Mesothelial cell of epicardium (in vitro differentiated cells): ENCODE results near the gene ZNF398. TPM values are rescaled to one million over a fixed set of nuclear protein-coding genes. Genes with fewer than 3 reads are reported as not detected.

Experiments used
- DNase-seq, 2 experiments: peaks; one replicate each; pipeline ENCODE4 v3.0.0; 2021; ENCODE audit warnings: low spot score in 2 of 2; ENCODE audit not compliant: unreplicated experiment in 2 of 2
- H3K27ac Mint-ChIP-seq: 2 replicates; pipeline ENCODE4 v1.8.0; 2021; ENCODE audit warnings: mixed read lengths
- H3K27me3 Mint-ChIP-seq: 2 replicates; pipeline ENCODE4 v1.8.0; 2021; ENCODE audit warnings: low read depth, mixed read lengths
- H3K36me3 Mint-ChIP-seq: 2 replicates; pipeline ENCODE4 v1.8.0; 2021; ENCODE audit warnings: mixed read lengths
- H3K4me1 Mint-ChIP-seq: 2 replicates; pipeline ENCODE4 v1.8.0; 2021; ENCODE audit warnings: mixed read lengths
- H3K4me3 Mint-ChIP-seq: 2 replicates; pipeline ENCODE4 v1.8.0; 2021; ENCODE audit warnings: mild to moderate bottlenecking, moderate library complexity, mixed read lengths
- H3K9me3 Mint-ChIP-seq: 2 replicates; pipeline ENCODE4 v1.8.0; 2021; ENCODE audit warnings: mixed read lengths
- total RNA-seq: library from RNA; stranded (reverse); gene quantifications from 3 replicates; pipeline ENCODE4 v1.2.1, GENCODE V29; 2021
- TF ChIP-seq, protein P1 (sequence below): fragments of 200-600 bp; sonication (generic); IDR thresholded peaks from one replicate; pipeline ENCODE4 v1.5.0; 2021; ENCODE audit warnings: antibody characterized with exemption; ENCODE audit not compliant: unreplicated experiment

ZNF398 gene
- total RNA-seq, 1 donor from 2014 or later: 20.6 TPM

DNA sequence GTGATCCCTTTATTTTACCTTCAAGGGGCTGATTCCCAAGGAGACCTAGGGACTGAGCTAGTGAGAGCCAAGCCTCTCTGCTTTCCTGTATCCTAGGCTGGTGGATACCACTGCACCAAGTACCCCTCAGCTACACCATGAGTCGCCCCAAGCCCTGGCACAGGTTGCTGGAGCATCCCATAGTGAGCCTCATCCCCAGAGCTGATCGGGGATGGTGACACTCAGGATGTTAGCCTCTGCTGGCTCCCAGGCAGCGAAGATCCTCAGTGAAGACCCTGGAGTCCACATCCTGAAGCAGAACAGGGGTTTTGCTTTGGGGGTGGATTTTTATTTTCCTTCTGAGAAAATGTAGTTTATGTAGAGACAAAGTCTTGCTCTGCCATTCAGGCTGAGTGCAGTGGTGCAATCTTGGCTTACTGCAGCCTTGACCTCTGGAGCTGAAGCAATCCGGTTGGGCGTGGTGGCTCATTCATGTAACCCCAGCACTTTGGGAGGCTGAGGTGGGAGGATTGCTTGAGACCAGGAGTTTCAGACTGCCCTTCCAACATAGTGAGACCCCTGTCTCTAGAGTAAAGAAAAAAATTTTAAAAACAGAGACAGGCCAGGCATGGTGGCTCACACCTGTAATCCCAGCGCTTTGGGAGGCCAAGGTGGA lies 79.7 kb downstream of the ZNF398 start:
- peaks cover 22% of the 10 kb centered on the region for H3K36me3 Mint-ChIP-seq
- no peak overlapping the region for H3K27ac Mint-ChIP-seq
- TF ChIP-seq, protein P1, sequence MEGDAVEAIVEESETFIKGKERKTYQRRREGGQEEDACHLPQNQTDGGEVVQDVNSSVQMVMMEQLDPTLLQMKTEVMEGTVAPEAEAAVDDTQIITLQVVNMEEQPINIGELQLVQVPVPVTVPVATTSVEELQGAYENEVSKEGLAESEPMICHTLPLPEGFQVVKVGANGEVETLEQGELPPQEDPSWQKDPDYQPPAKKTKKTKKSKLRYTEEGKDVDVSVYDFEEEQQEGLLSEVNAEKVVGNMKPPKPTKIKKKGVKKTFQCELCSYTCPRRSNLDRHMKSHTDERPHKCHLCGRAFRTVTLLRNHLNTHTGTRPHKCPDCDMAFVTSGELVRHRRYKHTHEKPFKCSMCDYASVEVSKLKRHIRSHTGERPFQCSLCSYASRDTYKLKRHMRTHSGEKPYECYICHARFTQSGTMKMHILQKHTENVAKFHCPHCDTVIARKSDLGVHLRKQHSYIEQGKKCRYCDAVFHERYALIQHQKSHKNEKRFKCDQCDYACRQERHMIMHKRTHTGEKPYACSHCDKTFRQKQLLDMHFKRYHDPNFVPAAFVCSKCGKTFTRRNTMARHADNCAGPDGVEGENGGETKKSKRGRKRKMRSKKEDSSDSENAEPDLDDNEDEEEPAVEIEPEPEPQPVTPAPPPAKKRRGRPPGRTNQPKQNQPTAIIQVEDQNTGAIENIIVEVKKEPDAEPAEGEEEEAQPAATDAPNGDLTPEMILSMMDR: no peak
- H3K9me3 Mint-ChIP-seq: no peaks in the 10 kb centered on the region
- no peaks in the 10 kb centered on the region for H3K4me1 Mint-ChIP-seq
- no peak for DNase-seq
- peaks cover 6% of the 10 kb centered on the region for H3K27me3 Mint-ChIP-seq
- no peak overlapping the region for H3K4me3 Mint-ChIP-seq

DNA sequence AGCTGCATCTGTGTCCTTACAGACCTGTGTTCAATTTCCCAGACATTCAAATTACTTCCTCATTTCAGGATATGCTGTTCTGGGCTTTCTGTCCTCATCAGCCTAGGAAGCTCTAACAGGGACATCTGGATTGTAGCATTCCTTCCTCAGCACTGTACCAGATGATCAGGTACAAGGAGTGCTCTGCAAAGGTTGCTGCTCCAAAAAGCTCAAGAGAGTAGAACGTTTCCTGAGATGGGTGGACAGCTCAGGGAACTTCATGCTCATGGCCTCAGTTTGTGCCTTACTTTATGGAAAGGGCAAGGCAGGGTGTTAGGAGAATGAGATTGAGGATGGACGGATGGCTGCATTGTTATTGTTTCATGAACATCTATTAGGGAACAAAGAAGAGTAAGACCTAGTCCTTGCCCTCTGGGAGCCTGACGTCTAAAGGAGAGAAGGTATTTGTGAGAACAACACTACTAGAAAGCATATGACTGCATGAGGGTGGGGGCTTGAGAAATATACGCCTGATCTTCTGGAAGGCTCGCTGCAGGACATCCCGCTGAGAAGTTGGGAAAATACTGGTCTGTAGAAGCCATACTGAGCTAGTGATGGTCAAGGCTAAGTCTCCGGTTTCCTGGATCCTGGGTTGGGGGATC lies 81.7 kb downstream of the ZNF398 start:
- Mint-ChIP-seq H3K9me3 (no peaks in the 10 kb centered on the region), H3K36me3 (peaks cover 16% of the 10 kb centered on the region), H3K4me3 (no peak overlapping the region), H3K27me3 (peaks cover 6% of the 10 kb centered on the region), H3K27ac (no peak overlapping the region), H3K4me1 (no peaks in the 10 kb centered on the region)
- TF ChIP-seq, protein P1: no peak
- DNase-seq: no peak

DNA sequence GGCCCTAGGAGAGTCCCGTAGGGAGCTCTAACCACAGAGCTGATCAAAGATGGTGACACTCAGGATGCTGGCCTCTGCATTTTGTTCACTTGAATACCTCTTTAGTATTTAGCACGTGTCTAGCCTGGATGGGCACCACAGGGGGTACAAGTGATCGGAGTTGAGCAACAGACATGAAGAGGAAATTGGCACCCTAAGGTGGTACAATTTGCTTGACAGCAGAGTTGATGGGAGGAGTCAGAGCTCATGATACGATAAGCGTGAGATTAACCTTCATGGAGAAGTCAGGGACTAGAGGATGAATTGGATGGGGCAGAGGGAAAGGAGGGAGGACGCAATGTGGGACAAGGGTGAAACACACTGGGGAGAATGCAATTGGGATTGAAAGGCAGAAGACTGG lies 82.3 kb downstream of the ZNF398 start:
- DNase-seq: no peak
- Mint-ChIP-seq H3K4me1 (no peaks in the 10 kb centered on the region), H3K36me3 (peaks cover 15% of the 10 kb centered on the region), H3K27me3 (peaks cover 6% of the 10 kb centered on the region), H3K27ac (no peak overlapping the region), H3K9me3 (no peaks in the 10 kb centered on the region), H3K4me3 (no peak overlapping the region)
- TF ChIP-seq, protein P1: no peak

DNA sequence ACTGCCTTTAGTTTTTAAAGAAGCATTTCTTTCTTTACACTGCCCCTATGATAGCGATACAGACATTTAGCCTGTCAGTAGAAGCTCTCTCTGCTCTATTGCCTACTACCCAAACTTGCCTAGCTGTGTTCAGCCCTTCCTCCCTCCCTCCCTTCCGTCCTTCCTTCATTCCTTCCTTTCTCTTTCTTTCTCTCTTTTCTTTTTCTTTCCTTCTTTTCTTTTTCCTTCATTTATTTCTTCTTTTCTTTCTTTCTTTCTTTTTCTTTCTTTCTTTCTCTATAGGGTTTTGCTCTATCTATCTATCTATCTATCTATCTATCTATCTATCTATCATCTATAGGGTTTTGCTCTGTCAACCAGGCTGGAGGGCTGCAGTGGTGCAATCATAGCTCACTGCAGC lies 85.1 kb downstream of the ZNF398 start:
- DNase-seq: no peak
- Mint-ChIP-seq H3K4me3 (no peak overlapping the region), H3K36me3 (no peaks in the 10 kb centered on the region), H3K27me3 (peaks cover 12% of the 10 kb centered on the region), H3K27ac (no peak overlapping the region), H3K4me1 (no peaks in the 10 kb centered on the region), H3K9me3 (no peaks in the 10 kb centered on the region)
- TF ChIP-seq, protein P1: no peak

Other genes with a start within 250 kb of the ZNF398 start
- 164 to 169 TPM (median 164 TPM) in 3 replicates for gene PDIA4, start 118.9 kb upstream of the ZNF398 start, total RNA-seq
- 10.9 to 12.1 TPM (median 11.0 TPM) in 3 replicates for gene ZNF786, start 56.7 kb upstream of the ZNF398 start, total RNA-seq
- 7.0 to 7.3 TPM (median 7.2 TPM) in 3 replicates for gene ZNF425, start 21.1 kb upstream of the ZNF398 start, total RNA-seq
- 40.4 to 47.0 TPM (median 42.6 TPM) in 3 replicates for gene ZNF282, start 48.1 kb downstream of the ZNF398 start, total RNA-seq
- gene ZNF212, start 92.2 kb downstream of the ZNF398 start, total RNA-seq: 20.5 to 20.8 TPM (median 20.5 TPM) in 3 replicates
- 34.9 to 37.0 TPM (median 35.5 TPM) in 3 replicates for gene ZNF783, start 114.7 kb downstream of the ZNF398 start, total RNA-seq